Parathyroid adenoma (tissue), 2 donors: ENCODE data around the gene DPP3.

Source experiments
- H2AFZ ChIP-seq: fragments of 300-600 bp; sonication (generic); one replicate; pipeline ENCODE4 v1.7.0; 2017; ENCODE audit warnings: antibody characterized with exemption, mild to moderate bottlenecking
- H3K27ac ChIP-seq: fragments of 300-600 bp; sonication (generic); one replicate; pipeline ENCODE4 v1.7.0; 2017
- H3K27me3 ChIP-seq: fragments of 300-600 bp; sonication (generic); one replicate; pipeline ENCODE4 v1.7.0; 2017; ENCODE audit warnings: low read length; ENCODE audit not compliant: control insufficient read depth, insufficient read depth
- H3K36me3 ChIP-seq: fragments of 300-600 bp; sonication (generic); one replicate; pipeline ENCODE4 v1.7.0; 2017; ENCODE audit warnings: low read length; ENCODE audit not compliant: control insufficient read depth, insufficient read depth
- H3K4me1 ChIP-seq: fragments of 300-600 bp; sonication (generic); one replicate; pipeline ENCODE4 v1.7.0; 2017; ENCODE audit warnings: control low read depth
- H3K4me2 ChIP-seq: fragments of 300-600 bp; sonication (generic); one replicate; pipeline ENCODE4 v1.7.0; 2017; ENCODE audit warnings: low read length
- H3K4me3 ChIP-seq: fragments of 300-600 bp; sonication (generic); one replicate; pipeline ENCODE4 v1.7.0; 2017; ENCODE audit warnings: low read depth, low read length
- H3K79me2 ChIP-seq: fragments of 300-600 bp; sonication (generic); one replicate; pipeline ENCODE4 v1.7.0; 2017; ENCODE audit warnings: control low read depth
- H3K9ac ChIP-seq: fragments of 300-600 bp; sonication (generic); one replicate; pipeline ENCODE4 v1.7.0; 2017; ENCODE audit warnings: mild to moderate bottlenecking
- H3K9me3 ChIP-seq: fragments of 300-600 bp; sonication (generic); one replicate; pipeline ENCODE4 v1.7.0; 2017; ENCODE audit warnings: low read length; ENCODE audit not compliant: control insufficient read depth
- CTCF ChIP-seq: fragments of 300-600 bp; sonication (generic); IDR thresholded peaks from one replicate; pipeline ENCODE4 v1.7.0; 2017; ENCODE audit warnings: antibody characterized with exemption, mild to moderate bottlenecking
- donor health status: primary hyperparathyroidism.

Gene DPP3

GRCh38 chr11:66510271-66510989, 30.2 kb downstream of the DPP3 start, which contains the start of gene BBS1:
Gene BBS1, plus strand, starts transcription at chr11:66510635. Its CDS starts 25 bp downstream, at chr11:66510660.
- TF ChIP-seq CTCF: no peak
- no peak within 1 kb of the TSS for H3K9ac ChIP-seq
- peak within 1 kb of the TSS; percentile 70 for H3K4me2 ChIP-seq
- H3K4me3 ChIP-seq: peak within 1 kb of the TSS; percentile 87
- H3K27me3 ChIP-seq: no peaks in the 10 kb centered on the region
- H3K9me3 ChIP-seq: no peaks in the 10 kb centered on the region
- H3K79me2 ChIP-seq: peaks cover 9% of the 10 kb centered on the region
- peak within 1 kb of the TSS; percentile 47 for H3K27ac ChIP-seq
- H3K36me3 ChIP-seq: no peaks in the 10 kb centered on the region
- H2AFZ ChIP-seq: peak within 1 kb of the TSS; percentile 92
- no peaks in the 10 kb centered on the region for H3K4me1 ChIP-seq

DNA sequence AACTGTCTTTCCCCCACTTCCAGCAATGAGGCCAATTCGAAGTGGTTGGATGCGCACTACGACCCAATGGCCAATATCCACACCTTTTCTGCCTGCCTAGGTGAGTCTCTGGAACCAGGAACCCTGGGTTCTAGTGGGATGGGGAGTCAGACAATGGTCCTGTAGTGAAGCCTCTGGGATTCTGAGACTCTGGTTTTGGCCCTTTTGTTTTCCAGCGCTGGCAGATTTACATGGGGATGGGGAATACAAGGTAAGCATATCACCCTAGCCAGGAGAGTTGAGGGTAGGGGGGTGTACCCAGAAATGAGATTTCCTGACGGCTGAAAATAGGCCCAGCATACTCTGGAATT, 30.7 kb downstream of the DPP3 start:
- H3K9ac ChIP-seq: no peak overlapping the region
- H3K4me3 ChIP-seq: peak overlapping the region; percentile 87
- H3K79me2 ChIP-seq: peaks cover 9% of the 10 kb centered on the region
- H2AFZ ChIP-seq: peak overlapping the region; percentile 92
- peak overlapping the region; percentile 70 for H3K4me2 ChIP-seq
- no peaks in the 10 kb centered on the region for H3K27me3 ChIP-seq
- H3K27ac ChIP-seq: peak overlapping the region; percentile 40
- no peak for TF ChIP-seq CTCF
- no peaks in the 10 kb centered on the region for H3K36me3 ChIP-seq
- no peaks in the 10 kb centered on the region for H3K9me3 ChIP-seq
- no peaks in the 10 kb centered on the region for H3K4me1 ChIP-seq

DNA sequence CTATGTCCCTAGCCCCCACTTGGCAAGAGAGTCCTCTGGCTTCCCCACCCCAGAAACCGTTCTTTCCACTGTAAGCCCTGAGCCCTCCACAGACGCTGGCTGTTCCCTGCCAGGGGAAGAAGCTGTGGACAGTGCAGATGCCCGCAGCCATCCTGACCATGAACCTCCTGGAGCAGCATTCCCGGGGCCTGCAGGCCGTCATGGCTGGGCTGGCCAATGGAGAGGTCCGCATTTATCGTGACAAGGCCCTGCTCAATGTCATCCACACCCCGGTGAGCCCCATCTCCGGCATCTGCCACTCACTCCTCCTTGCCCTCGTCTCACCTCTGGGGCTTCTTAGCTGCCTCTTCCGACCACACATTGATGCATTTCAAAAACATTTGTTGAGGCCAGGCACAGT, 43.4 kb downstream of the DPP3 start:
- no peaks in the 10 kb centered on the region for H3K27me3 ChIP-seq
- H3K27ac ChIP-seq: no peak overlapping the region
- no peaks in the 10 kb centered on the region for H3K79me2 ChIP-seq
- H3K4me3 ChIP-seq: no peak overlapping the region
- H3K4me2 ChIP-seq: no peak overlapping the region
- H2AFZ ChIP-seq: no peak overlapping the region
- TF ChIP-seq CTCF: no peak
- H3K4me1 ChIP-seq: no peaks in the 10 kb centered on the region
- H3K9ac ChIP-seq: no peak overlapping the region
- no peaks in the 10 kb centered on the region for H3K36me3 ChIP-seq
- H3K9me3 ChIP-seq: no peaks in the 10 kb centered on the region

- Histone ChIP-seq H3K36me3 (no peaks in the 10 kb centered on the region), H3K27me3 (no peaks in the 10 kb centered on the region), H3K9me3 (no peaks in the 10 kb centered on the region), H3K27ac (no peak overlapping the region), H3K9ac (no peak overlapping the region), H3K4me1 (no peaks in the 10 kb centered on the region), H3K4me3 (no peak overlapping the region), H2AFZ (no peak overlapping the region), H3K4me2 (no peak overlapping the region), H3K79me2 (no peaks in the 10 kb centered on the region)
- no peak for TF ChIP-seq CTCF
Measured at GRCh38 chr11:66524304-66525040, 44.2 kb downstream of the DPP3 start.
